Measurements from ENCODE around the gene MRPS14. TPM values are rescaled to one million over a fixed set of nuclear protein-coding genes. Genes with fewer than 3 reads are reported as not detected.

The MRPS14 gene
- total RNA-seq, 1 donor from 2014 or later, result 27.5 TPM

DNA sequence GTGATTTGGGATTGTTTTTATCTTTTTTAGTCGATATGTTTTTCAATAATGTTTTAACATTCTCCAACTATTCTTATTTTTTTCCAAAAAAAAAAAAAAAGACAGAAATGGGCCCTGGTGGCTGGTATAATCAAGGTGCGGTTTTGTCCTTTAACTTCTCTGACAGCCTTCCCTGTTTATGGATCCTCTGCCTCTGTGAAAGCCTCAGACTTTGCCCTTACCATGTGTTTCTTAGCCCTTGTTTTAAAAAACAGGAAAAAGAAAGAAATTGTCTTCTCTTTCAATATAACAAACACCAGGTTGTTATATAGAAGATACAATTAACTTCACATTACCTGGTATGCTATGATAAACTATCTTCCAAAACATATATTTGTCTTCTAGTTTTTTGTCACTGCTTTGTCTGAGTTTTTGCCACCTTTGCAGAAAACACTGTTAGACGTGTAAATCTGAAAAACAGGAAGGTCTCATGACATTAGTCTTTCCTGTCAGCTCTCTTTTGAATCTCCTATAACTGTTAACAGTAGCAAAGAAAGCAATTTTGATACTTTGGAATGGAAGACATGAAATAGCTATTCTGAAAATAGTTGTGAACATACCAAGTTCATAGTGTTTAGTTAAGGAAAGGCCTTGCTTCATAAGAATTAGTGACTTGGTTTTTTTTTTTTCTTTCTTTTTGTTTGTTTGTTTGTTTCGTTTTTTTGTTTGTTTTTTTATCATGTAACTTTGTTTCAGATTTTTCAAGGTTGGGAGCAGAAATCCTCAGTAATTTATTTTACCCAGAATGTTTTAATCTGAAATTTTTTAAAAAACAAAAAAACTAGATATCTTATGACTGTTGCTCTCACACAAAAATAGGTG lies 55.1 kb downstream of the MRPS14 start:
- TF ChIP-seq, protein P1, sequence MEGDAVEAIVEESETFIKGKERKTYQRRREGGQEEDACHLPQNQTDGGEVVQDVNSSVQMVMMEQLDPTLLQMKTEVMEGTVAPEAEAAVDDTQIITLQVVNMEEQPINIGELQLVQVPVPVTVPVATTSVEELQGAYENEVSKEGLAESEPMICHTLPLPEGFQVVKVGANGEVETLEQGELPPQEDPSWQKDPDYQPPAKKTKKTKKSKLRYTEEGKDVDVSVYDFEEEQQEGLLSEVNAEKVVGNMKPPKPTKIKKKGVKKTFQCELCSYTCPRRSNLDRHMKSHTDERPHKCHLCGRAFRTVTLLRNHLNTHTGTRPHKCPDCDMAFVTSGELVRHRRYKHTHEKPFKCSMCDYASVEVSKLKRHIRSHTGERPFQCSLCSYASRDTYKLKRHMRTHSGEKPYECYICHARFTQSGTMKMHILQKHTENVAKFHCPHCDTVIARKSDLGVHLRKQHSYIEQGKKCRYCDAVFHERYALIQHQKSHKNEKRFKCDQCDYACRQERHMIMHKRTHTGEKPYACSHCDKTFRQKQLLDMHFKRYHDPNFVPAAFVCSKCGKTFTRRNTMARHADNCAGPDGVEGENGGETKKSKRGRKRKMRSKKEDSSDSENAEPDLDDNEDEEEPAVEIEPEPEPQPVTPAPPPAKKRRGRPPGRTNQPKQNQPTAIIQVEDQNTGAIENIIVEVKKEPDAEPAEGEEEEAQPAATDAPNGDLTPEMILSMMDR (IDR thresholded peaks at IDR 0.05), result no peak
- no peaks in the 10 kb centered on the region for H3K27me3 ChIP-seq (ENCODE audit: low read depth)
- no peak overlapping the region for H3K4me3 ChIP-seq
- H3K9me3 ChIP-seq, result no peaks in the 10 kb centered on the region
- DNase-seq (no peak), ATAC-seq (no peak)
- intact Hi-C loops (cut with DNase I), result no loop called here
- peak overlapping the region; percentile 84 for H3K27ac ChIP-seq
- H3K36me3 ChIP-seq, result no peaks in the 10 kb centered on the region
- H3K4me1 ChIP-seq, result peaks cover 83% of the 10 kb centered on the region

DNA sequence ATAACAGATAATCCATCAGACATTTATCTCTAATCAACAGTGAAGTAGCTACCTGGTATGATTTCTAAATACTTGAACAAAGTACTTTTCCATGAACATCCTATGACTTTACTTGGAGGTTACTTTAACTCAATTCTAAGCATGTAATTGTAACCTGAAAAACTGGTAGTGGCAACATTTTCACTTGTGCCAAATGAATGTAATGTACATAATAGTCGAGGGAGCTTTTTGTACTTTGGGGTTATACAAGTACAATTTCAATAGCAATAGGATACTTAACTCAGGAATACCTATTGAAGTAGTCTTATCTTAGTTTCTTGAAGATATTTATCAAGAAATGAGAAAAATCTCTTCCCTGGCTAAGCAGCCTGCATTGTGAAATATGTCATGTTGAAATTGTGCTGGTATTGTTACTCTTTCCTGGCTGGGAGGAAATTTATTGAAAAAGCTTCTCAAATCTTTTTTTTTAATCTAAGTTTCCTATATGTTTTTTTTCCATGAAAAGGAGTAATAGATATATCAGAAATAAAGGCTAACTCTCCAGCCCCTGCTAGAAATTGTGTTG lies 57.1 kb downstream of the MRPS14 start:
- intact Hi-C loops (cut with DNase I), result no loop called here
- TF ChIP-seq, protein P1 (IDR thresholded peaks at IDR 0.05), result no peak

DNA sequence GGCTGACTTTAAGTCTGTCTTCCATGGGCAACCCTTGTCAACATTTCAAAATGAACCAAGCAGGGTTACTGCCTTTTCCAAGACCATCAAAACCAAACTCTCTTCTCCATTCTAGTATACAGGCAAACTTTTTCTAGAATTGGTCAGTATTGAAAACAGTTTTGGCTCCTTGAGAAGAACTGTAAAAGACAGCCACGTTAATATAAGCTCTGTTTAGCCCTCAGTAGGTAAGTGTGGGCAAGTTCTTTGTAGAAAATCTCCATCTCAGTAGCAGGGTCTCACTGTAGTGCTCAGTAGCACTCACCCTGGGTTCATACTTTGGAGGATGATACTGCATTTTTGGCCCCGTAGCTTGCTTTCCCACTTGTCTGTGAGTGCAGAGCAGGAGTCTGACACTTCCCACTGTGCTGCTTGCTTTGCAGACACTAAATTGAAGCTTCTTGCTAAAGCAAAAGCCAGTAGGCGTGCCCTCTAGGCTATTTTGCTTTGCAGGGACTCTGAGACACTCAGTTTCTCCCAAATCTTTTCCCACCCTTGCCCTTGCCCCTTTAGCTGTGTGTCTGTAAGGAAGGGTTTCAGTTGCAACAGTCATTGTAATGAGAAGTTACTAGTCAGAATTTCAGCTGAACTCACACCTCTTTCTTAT lies 57.7 kb downstream of the MRPS14 start:
- peaks cover 70% of the 10 kb centered on the region for H3K4me1 ChIP-seq
- peak; percentile 35 to 54 for ATAC-seq
- intact Hi-C loops (cut with DNase I), result no loop called here
- H3K27ac ChIP-seq, result peak overlapping the region; percentile 84
- DNase-seq, result no peak
- H3K4me3 ChIP-seq, result peak overlapping the region; percentile 31
- H3K9me3 ChIP-seq, result no peaks in the 10 kb centered on the region
- no peaks in the 10 kb centered on the region for H3K36me3 ChIP-seq
- H3K27me3 ChIP-seq (ENCODE audit: low read depth), result no peaks in the 10 kb centered on the region
- TF ChIP-seq, protein P1 (IDR thresholded peaks at IDR 0.05), result no peak

More for the DNA sequence above, 57.1 kb downstream of the MRPS14 start:
- ATAC-seq (peak; percentile 62 to 77), DNase-seq (no peak)
- peak overlapping the region; percentile 31 for H3K4me3 ChIP-seq
- H3K27me3 ChIP-seq (ENCODE audit: low read depth), result no peaks in the 10 kb centered on the region
- H3K4me1 ChIP-seq, result peaks cover 75% of the 10 kb centered on the region
- no peaks in the 10 kb centered on the region for H3K36me3 ChIP-seq
- peak overlapping the region; percentile 84 for H3K27ac ChIP-seq
- H3K9me3 ChIP-seq, result no peaks in the 10 kb centered on the region

DNA sequence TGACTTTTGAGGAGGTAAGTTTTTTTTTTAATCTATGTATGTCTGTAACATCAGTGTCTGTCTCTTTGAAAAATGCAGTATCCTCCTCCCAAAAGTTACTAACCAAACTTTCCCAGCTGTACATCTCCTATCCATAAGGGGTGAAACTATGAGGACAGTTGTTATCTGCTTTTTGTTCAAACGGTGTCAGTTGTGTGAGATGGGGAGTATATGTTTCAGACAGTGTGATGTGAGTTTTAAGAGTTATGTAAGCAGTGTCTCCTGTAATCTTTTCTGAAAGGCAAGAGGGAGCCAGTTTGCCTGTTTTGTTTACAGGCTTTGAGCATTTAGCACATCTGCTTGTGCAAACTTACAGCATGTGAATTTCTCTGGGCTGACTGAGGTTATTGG lies 58.3 kb downstream of the MRPS14 start:
- Histone ChIP-seq H3K4me1 (peaks cover 66% of the 10 kb centered on the region), H3K4me3 (peak overlapping the region; percentile 31)
- no peak for DNase-seq

More for the DNA sequence above, 58.3 kb downstream of the MRPS14 start:
- Histone ChIP-seq H3K36me3 (no peaks in the 10 kb centered on the region), H3K9me3 (no peaks in the 10 kb centered on the region), H3K27ac (peak overlapping the region; percentile 84), H3K27me3 (ENCODE audit: low read depth) (no peaks in the 10 kb centered on the region)
- intact Hi-C loops (cut with DNase I), result no loop called here
- ATAC-seq, result peak in 1 of 2 donors; percentile 18
- TF ChIP-seq, protein P1 (IDR thresholded peaks at IDR 0.05), result no peak

Data from lower lobe of right lung (tissue), 2 donors.